ENCODE data around the gene CHI3L1. TPM values are rescaled to one million over a fixed set of nuclear protein-coding genes. Genes with fewer than 3 reads are reported as not detected.
A peak's percentile ranks its signal among the peaks of the same experiment; 100 is the strongest.

Gene CHI3L1
- polyA plus RNA-seq, 1 of the 3 experiments (the other 2 are of a cell fraction), result not detected

- H3K4me3 ChIP-seq (ENCODE audit: low read depth in 2 of 2, low read length in 1 of 2), result no peak overlapping the region
- POLR2A ChIA-PET, result no interaction called here
- peak overlapping the region; percentile 43 for H3K4me2 ChIP-seq
- peaks cover 28 to 39% of the 10 kb centered on the region in 2 experiments for H3K4me1 ChIP-seq (ENCODE audit: control insufficient read depth in 1 of 2, insufficient read depth in 2 of 2, low read depth in 1 of 2, low read length in 1 of 2)
- WGBS (ENCODE audit: low lambda C conversion rate), result 69% methylated on average over 8 of the region's 9 CpGs
- no peaks in the 10 kb centered on the region for H4K20me1 ChIP-seq (ENCODE audit: insufficient read depth)
- no peaks in the 10 kb centered on the region for H3K36me3 ChIP-seq (replicated peaks in 1 of 2; ENCODE audit: control insufficient read depth in 1 of 2, insufficient read depth in 2 of 2, low read length in 1 of 2)
- H3F3A ChIP-seq (replicated peaks; ENCODE audit: insufficient read depth), result no peaks in the 10 kb centered on the region
- no peaks in the 10 kb centered on the region for H3K9me3 ChIP-seq
- CTCF ChIA-PET, result interaction anchor here (0.9 to 3.1 kb wide), 7 partner anchors 12 to 62 kb away, joined by 3 to 19 read pairs (median 5); partner anchors contain the start of gene ADORA1
- no peaks in the 10 kb centered on the region for H3K79me2 ChIP-seq (ENCODE audit: insufficient read depth)
- H2AFZ ChIP-seq (ENCODE audit: low read depth), result peak overlapping the region; percentile 65
- no peak overlapping the region for H3K9ac ChIP-seq
- H3K27ac ChIP-seq (ENCODE audit: low read depth in 2 of 2, low read length in 1 of 2), result peak overlapping the region; percentile 44 to 48
- DNase-seq, result no peak
- no peaks in the 10 kb centered on the region for H3K27me3 ChIP-seq (ENCODE audit: insufficient read depth)
- no peaks in the 10 kb centered on the region for H3K9me2 ChIP-seq
- no peak for TF ChIP-seq RAD21 (IDR thresholded peaks at IDR 0.05; ENCODE audit: low read length)
- no peak for TF ChIP-seq MEF2A (IDR thresholded peaks at IDR 0.05; ENCODE audit: borderline replicate concordance, low read depth)
- TF ChIP-seq PBX3 (IDR thresholded peaks at IDR 0.05), result peak; percentile 6; the same call in 1 of the 2 replicates
- TF ChIP-seq SMC3 (IDR thresholded peaks at IDR 0.05; ENCODE audit: low read depth, low read length), result no peak
- no peak for TF ChIP-seq EZH2phosphoT487 (IDR thresholded peaks at IDR 0.05; ENCODE audit: borderline replicate concordance, low read depth)
- no peak for TF ChIP-seq TAF1 (IDR thresholded peaks at IDR 0.05; ENCODE audit: borderline replicate concordance, low read depth, low read length)
- no peak for TF ChIP-seq USF2 (IDR thresholded peaks at IDR 0.05; ENCODE audit: borderline replicate concordance, low read depth, low read length)
- TF ChIP-seq MAX (IDR thresholded peaks at IDR 0.05; ENCODE audit: low read depth), result peak; percentile 55
- TF ChIP-seq, protein P1, sequence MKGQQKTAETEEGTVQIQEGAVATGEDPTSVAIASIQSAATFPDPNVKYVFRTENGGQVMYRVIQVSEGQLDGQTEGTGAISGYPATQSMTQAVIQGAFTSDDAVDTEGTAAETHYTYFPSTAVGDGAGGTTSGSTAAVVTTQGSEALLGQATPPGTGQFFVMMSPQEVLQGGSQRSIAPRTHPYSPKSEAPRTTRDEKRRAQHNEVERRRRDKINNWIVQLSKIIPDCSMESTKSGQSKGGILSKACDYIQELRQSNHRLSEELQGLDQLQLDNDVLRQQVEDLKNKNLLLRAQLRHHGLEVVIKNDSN (IDR thresholded peaks at IDR 0.05; ENCODE audit: borderline replicate concordance, low read depth), result no peak
- TF ChIP-seq, protein P2, sequence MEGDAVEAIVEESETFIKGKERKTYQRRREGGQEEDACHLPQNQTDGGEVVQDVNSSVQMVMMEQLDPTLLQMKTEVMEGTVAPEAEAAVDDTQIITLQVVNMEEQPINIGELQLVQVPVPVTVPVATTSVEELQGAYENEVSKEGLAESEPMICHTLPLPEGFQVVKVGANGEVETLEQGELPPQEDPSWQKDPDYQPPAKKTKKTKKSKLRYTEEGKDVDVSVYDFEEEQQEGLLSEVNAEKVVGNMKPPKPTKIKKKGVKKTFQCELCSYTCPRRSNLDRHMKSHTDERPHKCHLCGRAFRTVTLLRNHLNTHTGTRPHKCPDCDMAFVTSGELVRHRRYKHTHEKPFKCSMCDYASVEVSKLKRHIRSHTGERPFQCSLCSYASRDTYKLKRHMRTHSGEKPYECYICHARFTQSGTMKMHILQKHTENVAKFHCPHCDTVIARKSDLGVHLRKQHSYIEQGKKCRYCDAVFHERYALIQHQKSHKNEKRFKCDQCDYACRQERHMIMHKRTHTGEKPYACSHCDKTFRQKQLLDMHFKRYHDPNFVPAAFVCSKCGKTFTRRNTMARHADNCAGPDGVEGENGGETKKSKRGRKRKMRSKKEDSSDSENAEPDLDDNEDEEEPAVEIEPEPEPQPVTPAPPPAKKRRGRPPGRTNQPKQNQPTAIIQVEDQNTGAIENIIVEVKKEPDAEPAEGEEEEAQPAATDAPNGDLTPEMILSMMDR (IDR thresholded peaks at IDR 0.05), result no peak
- TF ChIP-seq CHD2 (IDR thresholded peaks at IDR 0.05; ENCODE audit: low read length, partially characterized antibody), result no peak
- no peak for TF ChIP-seq FOXM1 (IDR thresholded peaks at IDR 0.05; ENCODE audit: low read depth)
- TF ChIP-seq NFIC (IDR thresholded peaks at IDR 0.05; ENCODE audit: borderline replicate concordance), result peak; percentile 34
- no peak for TF ChIP-seq RFX5 (IDR thresholded peaks at IDR 0.05; ENCODE audit: low read length)
- no peak for TF ChIP-seq MXI1 (IDR thresholded peaks at IDR 0.05; ENCODE audit: low read depth, low read length)
- no peak for TF ChIP-seq SIN3A (IDR thresholded peaks at IDR 0.05; ENCODE audit: borderline replicate concordance, low read depth, low read length)
- no peak for TF ChIP-seq NRF1 (IDR thresholded peaks at IDR 0.05; ENCODE audit: low read depth, low read length)
- TF ChIP-seq FOXJ3 (CRISPR knock-in tag; IDR thresholded peaks at IDR 0.05), result no peak
- no peak for TF ChIP-seq GATA2 (CRISPR knock-in tag; IDR thresholded peaks at IDR 0.05)
- no peak for TF ChIP-seq JUND (IDR thresholded peaks at IDR 0.05)
- no peak for TF ChIP-seq GABPA (IDR thresholded peaks at IDR 0.05; ENCODE audit: low read depth)
- TF ChIP-seq RCOR1 (IDR thresholded peaks at IDR 0.05; ENCODE audit: low read length), result no peak
- peak; percentile 33; the same call in 1 of the 2 replicates for TF ChIP-seq TEAD4 (IDR thresholded peaks at IDR 0.05; ENCODE audit: borderline replicate concordance, insufficient read depth)
- no peak for TF ChIP-seq YY1 (IDR thresholded peaks at IDR 0.05; ENCODE audit: low read depth)
- TF ChIP-seq, protein P3, sequence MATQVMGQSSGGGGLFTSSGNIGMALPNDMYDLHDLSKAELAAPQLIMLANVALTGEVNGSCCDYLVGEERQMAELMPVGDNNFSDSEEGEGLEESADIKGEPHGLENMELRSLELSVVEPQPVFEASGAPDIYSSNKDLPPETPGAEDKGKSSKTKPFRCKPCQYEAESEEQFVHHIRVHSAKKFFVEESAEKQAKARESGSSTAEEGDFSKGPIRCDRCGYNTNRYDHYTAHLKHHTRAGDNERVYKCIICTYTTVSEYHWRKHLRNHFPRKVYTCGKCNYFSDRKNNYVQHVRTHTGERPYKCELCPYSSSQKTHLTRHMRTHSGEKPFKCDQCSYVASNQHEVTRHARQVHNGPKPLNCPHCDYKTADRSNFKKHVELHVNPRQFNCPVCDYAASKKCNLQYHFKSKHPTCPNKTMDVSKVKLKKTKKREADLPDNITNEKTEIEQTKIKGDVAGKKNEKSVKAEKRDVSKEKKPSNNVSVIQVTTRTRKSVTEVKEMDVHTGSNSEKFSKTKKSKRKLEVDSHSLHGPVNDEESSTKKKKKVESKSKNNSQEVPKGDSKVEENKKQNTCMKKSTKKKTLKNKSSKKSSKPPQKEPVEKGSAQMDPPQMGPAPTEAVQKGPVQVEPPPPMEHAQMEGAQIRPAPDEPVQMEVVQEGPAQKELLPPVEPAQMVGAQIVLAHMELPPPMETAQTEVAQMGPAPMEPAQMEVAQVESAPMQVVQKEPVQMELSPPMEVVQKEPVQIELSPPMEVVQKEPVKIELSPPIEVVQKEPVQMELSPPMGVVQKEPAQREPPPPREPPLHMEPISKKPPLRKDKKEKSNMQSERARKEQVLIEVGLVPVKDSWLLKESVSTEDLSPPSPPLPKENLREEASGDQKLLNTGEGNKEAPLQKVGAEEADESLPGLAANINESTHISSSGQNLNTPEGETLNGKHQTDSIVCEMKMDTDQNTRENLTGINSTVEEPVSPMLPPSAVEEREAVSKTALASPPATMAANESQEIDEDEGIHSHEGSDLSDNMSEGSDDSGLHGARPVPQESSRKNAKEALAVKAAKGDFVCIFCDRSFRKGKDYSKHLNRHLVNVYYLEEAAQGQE (IDR thresholded peaks at IDR 0.05; ENCODE audit: low read depth, low read length), result no peak
These were observed 33.2 kb downstream of the CHI3L1 start for GRCh38 chr1:203153051-203153988.

Data from SK-N-SH (cell line).